Testis (tissue), 2 donors: Measurements from ENCODE around the gene TRMT61B.

Source experiments
- CTCF ChIP-seq, 3 experiments: fragments of 450-650 bp in 2 of 3; fragments of 200-600 bp in 1 of 3; sonication (generic) in 1 of 3; IDR thresholded peaks; one replicate each; pipeline ENCODE4 v1.5.1; 2016 to 2019; ENCODE audit warnings: antibody characterized with exemption in 3 of 3, mild to moderate bottlenecking in 2 of 3, moderate library complexity in 1 of 3
- POLR2A ChIP-seq: fragments of 450-650 bp; IDR thresholded peaks from one replicate; pipeline ENCODE4 v1.6.1; 2017; ENCODE audit warnings: antibody characterized with exemption, mild to moderate bottlenecking, moderate library complexity

- TF ChIP-seq CTCF (IDR thresholded peaks at IDR 0.05) = no peak
- no peak for TF ChIP-seq POLR2A
Measured at GRCh38 chr2:28880193-28880592, 10.1 kb upstream of the TRMT61B start.
